ENCODE measurements around the gene PLCG1.

Gene PLCG1

DNA sequence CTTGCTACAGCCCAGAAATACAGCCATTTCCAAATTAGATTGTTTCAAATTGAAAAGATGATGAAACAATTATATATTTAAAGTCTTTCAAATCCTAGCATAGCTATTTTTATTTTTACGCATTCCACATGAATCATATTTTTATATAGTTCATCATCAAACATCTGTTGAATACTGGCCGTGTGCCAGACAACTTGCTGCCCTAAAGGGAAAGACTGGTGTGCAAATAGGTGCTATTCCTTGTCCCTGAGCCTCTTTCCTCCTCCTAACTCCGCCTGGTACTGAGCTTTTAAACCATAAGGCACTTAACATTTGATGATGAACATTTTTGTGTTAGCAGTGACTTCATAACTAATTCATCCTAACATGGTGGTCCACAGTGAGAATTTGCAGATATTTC, 18.7 kb upstream of the PLCG1 start:
- TF ChIP-seq SIN3A (IDR thresholded peaks at IDR 0.05; ENCODE audit: borderline replicate concordance, insufficient read depth, low read length) (no peak), POLR2AphosphoS5 (IDR thresholded peaks at IDR 0.05; ENCODE audit: low read depth, low read length) (no peak), TAF1 (IDR thresholded peaks at IDR 0.05; ENCODE audit: borderline replicate concordance, insufficient read depth, low read length) (no peak), FOXP2 (optimal IDR thresholded peaks at IDR 0.05; ENCODE audit: borderline replicate concordance, extremely low read depth, extremely low read length, insufficient read depth) (no peak)
- TF ChIP-seq, protein P1, sequence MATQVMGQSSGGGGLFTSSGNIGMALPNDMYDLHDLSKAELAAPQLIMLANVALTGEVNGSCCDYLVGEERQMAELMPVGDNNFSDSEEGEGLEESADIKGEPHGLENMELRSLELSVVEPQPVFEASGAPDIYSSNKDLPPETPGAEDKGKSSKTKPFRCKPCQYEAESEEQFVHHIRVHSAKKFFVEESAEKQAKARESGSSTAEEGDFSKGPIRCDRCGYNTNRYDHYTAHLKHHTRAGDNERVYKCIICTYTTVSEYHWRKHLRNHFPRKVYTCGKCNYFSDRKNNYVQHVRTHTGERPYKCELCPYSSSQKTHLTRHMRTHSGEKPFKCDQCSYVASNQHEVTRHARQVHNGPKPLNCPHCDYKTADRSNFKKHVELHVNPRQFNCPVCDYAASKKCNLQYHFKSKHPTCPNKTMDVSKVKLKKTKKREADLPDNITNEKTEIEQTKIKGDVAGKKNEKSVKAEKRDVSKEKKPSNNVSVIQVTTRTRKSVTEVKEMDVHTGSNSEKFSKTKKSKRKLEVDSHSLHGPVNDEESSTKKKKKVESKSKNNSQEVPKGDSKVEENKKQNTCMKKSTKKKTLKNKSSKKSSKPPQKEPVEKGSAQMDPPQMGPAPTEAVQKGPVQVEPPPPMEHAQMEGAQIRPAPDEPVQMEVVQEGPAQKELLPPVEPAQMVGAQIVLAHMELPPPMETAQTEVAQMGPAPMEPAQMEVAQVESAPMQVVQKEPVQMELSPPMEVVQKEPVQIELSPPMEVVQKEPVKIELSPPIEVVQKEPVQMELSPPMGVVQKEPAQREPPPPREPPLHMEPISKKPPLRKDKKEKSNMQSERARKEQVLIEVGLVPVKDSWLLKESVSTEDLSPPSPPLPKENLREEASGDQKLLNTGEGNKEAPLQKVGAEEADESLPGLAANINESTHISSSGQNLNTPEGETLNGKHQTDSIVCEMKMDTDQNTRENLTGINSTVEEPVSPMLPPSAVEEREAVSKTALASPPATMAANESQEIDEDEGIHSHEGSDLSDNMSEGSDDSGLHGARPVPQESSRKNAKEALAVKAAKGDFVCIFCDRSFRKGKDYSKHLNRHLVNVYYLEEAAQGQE (IDR thresholded peaks at IDR 0.05; ENCODE audit: insufficient read depth in 1 of 2, low read depth in 2 of 2, low read length in 2 of 2) = no peak

DNA sequence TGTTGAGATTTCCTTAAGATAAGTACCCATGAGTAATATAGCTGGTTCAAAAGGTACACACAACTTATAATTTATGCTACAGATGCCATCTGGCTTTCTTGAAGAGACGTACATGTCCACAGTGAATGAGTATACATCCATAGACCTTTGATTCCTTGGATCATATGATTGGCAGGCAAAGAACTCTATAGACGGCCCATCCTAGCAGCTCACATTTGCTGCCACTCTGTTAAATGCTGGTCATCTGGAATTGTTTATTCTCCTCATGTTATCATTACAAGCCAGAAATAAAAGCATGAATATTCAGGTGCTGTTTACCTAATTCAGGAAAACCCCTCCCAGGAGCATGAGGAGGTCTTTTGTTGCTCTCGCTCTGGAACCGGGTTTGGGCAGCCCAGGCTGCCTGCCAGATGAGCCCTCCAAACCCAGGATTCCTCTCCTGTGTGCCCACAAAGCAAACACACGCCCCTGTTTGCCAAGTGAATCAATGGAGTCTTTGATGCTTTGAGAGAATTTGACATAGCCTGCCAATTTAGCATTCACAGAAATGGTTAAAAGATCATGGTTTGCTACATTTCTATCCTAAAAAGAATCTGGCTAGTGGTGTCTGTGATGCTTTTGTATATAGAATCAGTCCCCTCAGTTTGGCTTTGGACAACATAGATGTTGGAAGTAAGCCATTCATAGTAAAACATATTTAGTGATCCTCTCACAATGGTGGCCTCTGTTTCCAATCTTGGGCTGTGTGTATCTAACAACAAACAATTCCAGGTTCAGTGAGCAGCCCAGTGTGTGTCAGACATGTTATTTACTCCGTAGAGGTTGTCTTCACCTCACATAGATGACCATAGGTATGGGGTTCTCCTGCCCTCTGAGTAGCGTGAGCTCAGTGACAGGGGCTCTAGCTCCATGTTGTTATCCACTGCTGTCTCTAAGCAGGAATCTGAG, 17.5 kb upstream of the PLCG1 start:
- no peak for TF ChIP-seq SIN3A (IDR thresholded peaks at IDR 0.05; ENCODE audit: borderline replicate concordance, insufficient read depth, low read length)

DNA sequence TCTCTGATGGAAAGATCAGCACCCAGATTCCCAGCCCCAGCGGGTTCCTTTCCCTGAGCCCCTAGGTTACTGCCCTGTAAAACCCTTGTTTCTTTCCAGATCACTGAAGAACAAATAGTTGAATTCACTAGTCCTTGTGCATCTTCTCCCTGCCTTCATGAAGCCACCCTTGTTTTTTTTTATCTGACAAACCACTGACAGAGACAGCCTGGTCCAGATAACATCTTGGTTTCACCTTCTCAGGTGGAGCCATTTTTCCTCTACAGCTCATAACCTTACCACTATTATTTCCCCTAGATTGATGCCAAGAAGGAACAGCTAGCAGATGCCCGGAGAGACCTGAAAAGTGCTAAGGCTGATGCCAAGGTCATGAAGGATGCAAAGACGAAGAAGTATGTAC, 15.9 kb upstream of the PLCG1 start:
- TF ChIP-seq POLR2AphosphoS5 (IDR thresholded peaks at IDR 0.05; ENCODE audit: low read depth, low read length) = no peak
- no peak for TF ChIP-seq TAF1 (IDR thresholded peaks at IDR 0.05; ENCODE audit: borderline replicate concordance, insufficient read depth, low read length)
- no peak for TF ChIP-seq FOXP2 (optimal IDR thresholded peaks at IDR 0.05; ENCODE audit: borderline replicate concordance, extremely low read depth, extremely low read length, insufficient read depth)
- TF ChIP-seq SIN3A (IDR thresholded peaks at IDR 0.05; ENCODE audit: borderline replicate concordance, insufficient read depth, low read length) = no peak
- TF ChIP-seq, protein P1 (IDR thresholded peaks at IDR 0.05; ENCODE audit: insufficient read depth in 1 of 2, low read depth in 2 of 2, low read length in 2 of 2) = no peak

DNA sequence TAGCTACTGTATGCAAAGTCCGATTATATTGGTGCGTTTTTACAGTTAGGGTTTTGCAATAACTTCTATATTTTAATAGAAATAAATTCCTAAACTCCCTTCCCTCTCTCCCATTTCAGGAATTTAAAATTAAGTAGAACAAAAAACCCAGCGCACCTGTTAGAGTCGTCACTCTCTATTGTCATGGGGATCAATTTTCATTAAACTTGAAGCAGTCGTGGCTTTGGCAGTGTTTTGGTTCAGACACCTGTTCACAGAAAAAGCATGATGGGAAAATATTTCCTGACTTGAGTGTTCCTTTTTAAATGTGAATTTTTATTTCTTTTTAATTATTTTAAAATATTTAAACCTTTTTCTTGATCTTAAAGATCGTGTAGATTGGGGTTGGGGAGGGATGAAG, 13.7 kb upstream of the PLCG1 start:
- TF ChIP-seq, protein P1 (IDR thresholded peaks at IDR 0.05; ENCODE audit: insufficient read depth in 1 of 2, low read depth in 2 of 2, low read length in 2 of 2) = no peak
- no peak for TF ChIP-seq POLR2AphosphoS5 (IDR thresholded peaks at IDR 0.05; ENCODE audit: low read depth, low read length)
- no peak for TF ChIP-seq TAF1 (IDR thresholded peaks at IDR 0.05; ENCODE audit: borderline replicate concordance, insufficient read depth, low read length)
- no peak for TF ChIP-seq SIN3A (IDR thresholded peaks at IDR 0.05; ENCODE audit: borderline replicate concordance, insufficient read depth, low read length)
- no peak for TF ChIP-seq FOXP2 (optimal IDR thresholded peaks at IDR 0.05; ENCODE audit: borderline replicate concordance, extremely low read depth, extremely low read length, insufficient read depth)

DNA sequence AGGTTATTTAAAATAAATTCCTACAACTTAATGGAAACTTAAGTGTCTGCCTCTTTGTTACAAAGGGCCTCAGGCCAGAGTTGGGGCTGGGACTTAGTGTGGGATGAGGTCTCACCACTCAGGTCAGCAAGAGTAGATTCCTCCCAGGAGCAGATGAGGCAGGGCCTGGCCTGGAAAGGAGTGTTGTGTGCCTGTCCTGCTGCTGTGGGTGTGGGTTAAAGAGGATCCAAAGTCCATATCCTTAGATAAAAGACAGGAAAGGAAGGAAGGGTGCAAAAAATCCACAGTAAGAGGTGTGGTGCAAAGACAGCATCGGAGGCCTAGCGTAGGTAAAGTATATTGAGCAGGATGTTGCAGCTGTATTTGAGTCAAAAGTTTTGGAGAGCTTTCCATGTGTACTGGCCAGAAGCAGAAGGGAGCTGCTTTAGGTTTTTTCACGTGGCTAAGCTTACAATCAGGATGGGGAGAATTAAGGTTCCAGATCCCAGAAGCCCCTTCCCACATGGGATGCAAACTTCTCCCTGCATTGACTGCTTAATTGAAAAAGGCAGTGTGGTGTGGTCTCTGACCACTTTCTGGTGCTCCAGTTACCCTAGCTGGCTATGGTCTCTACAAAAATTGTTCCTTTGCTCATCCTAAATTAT, 12.8 kb upstream of the PLCG1 start:
- TF ChIP-seq SIN3A (IDR thresholded peaks at IDR 0.05; ENCODE audit: borderline replicate concordance, insufficient read depth, low read length) = no peak
- TF ChIP-seq FOXP2 (optimal IDR thresholded peaks at IDR 0.05; ENCODE audit: borderline replicate concordance, extremely low read depth, extremely low read length, insufficient read depth) = no peak
- TF ChIP-seq, protein P1 (IDR thresholded peaks at IDR 0.05; ENCODE audit: insufficient read depth in 1 of 2, low read depth in 2 of 2, low read length in 2 of 2) = no peak
- TF ChIP-seq POLR2AphosphoS5 (IDR thresholded peaks at IDR 0.05; ENCODE audit: low read depth, low read length) = no peak
- TF ChIP-seq TAF1 (IDR thresholded peaks at IDR 0.05; ENCODE audit: borderline replicate concordance, insufficient read depth, low read length) = no peak
